Stimulated activated CD8-positive, alpha-beta memory T cell treated with anti-CD3 and anti-CD28 coated beads, Interleukin-15, amount 100 ng/mL, for 1 hour (primary cell): ENCODE measurements around the gene WLS.
A peak's percentile ranks its signal among the peaks of the same experiment; 100 is the strongest.

Source experiments
- DNase-seq: peaks from one replicate; pipeline ENCODE4 v3.0.0-alpha.2; 2020; ENCODE audit warnings: low read depth

Gene WLS

GRCh38 chr1:68131261-68131660 lies 101.1 kb downstream of the WLS start:
- DNase-seq: no peak

- DNase-seq: no peak
Measured at GRCh38 chr1:68129536-68130250, 102.6 kb downstream of the WLS start.

- no peak for DNase-seq
Measured at GRCh38 chr1:68128820-68129219, 103.5 kb downstream of the WLS start.

- DNase-seq: no peak
Measured at GRCh38 chr1:68128157-68128556, 104.2 kb downstream of the WLS start.

GRCh38 chr1:68121536-68121935 lies 110.8 kb downstream of the WLS start:
- DNase-seq: no peak

- no peak for DNase-seq
Measured at GRCh38 chr1:68120136-68120791, 112.1 kb downstream of the WLS start.

- no peak for DNase-seq
Measured at GRCh38 chr1:68119445-68119844, 112.9 kb downstream of the WLS start.

GRCh38 chr1:68117416-68117815 lies 114.9 kb downstream of the WLS start:
- DNase-seq: no peak

GRCh38 chr1:68116643-68117235 lies 115.6 kb downstream of the WLS start:
- DNase-seq: peak; percentile 10

- no peak for DNase-seq
Measured at GRCh38 chr1:68115308-68115707, 117.0 kb downstream of the WLS start.

- DNase-seq: no peak
Measured at GRCh38 chr1:68113966-68114365, 118.4 kb downstream of the WLS start.

- DNase-seq: no peak
Measured at GRCh38 chr1:68112835-68113243, 119.5 kb downstream of the WLS start.

- DNase-seq: no peak
Measured at GRCh38 chr1:68111519-68112436, 120.5 kb downstream of the WLS start.

GRCh38 chr1:68107771-68108170 lies 124.6 kb downstream of the WLS start:
- no peak for DNase-seq

- no peak for DNase-seq
Measured at GRCh38 chr1:68103884-68104554, 128.3 kb downstream of the WLS start.

GRCh38 chr1:68103011-68103545 lies 129.2 kb downstream of the WLS start:
- no peak for DNase-seq

GRCh38 chr1:68101829-68102228 lies 130.5 kb downstream of the WLS start:
- no peak for DNase-seq

- no peak for DNase-seq
Measured at GRCh38 chr1:68100571-68100970, 131.8 kb downstream of the WLS start.

GRCh38 chr1:68093737-68094136 lies 138.6 kb downstream of the WLS start:
- no peak for DNase-seq

GRCh38 chr1:68087184-68087583 lies 145.1 kb downstream of the WLS start:
- no peak for DNase-seq

- no peak for DNase-seq
Measured at GRCh38 chr1:68085752-68086151, 146.6 kb downstream of the WLS start.

GRCh38 chr1:68083686-68084085 lies 148.6 kb downstream of the WLS start:
- no peak for DNase-seq
